GM10266 (cell line): Measurements from ENCODE around the gene ETV1.

Experiments used
- DNase-seq: peaks from one replicate; pipeline ENCODE4 v3.0.0; 2012; ENCODE audit errors: extremely low spot score
- TF ChIP-seq, protein P1 (sequence below): IDR thresholded peaks from 2 replicates; pipeline ENCODE4 v1.5.1; 2012; ENCODE audit warnings: mild to moderate bottlenecking, low read depth; ENCODE audit not compliant: control insufficient read depth, insufficient read depth; ENCODE audit errors: missing control alignments

Gene ETV1

GRCh38 chr7:13911909-13912308, 77.6 kb downstream of the ETV1 start:
- DNase-seq: no peak

DNA sequence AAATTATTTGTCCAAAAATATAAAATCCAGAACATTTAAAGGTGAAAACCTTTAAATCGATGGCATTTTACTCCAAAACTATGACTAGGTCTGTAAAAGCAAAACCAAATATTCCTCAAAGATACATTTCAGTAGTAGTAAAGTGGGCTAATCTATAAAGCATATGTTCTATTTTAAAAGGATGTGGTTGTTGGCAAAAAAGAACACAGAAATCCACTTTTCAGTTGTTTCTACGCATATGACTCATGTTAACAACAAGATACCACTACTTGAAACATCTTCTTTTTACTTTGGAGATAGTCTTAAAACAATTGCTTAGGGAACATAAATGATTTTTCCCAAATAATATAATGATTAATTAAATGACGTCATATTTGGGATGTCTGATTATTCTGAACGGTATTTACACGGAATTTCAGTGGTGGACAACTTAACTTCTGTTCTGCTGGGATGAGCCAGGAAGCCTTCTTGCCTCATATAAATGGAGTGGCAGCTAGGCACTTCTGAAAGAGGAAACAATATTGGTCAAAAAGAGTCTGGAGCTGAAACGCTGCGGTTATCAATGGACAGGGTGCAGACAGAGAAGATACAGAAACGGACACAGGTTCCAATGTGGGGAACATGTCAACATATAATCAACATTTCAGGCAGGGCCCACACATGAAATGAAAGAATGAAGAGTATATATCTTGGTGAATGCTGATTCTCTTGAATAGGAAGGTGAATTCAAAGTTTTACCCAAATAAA, 78.5 kb downstream of the ETV1 start:
- TF ChIP-seq, protein P1, sequence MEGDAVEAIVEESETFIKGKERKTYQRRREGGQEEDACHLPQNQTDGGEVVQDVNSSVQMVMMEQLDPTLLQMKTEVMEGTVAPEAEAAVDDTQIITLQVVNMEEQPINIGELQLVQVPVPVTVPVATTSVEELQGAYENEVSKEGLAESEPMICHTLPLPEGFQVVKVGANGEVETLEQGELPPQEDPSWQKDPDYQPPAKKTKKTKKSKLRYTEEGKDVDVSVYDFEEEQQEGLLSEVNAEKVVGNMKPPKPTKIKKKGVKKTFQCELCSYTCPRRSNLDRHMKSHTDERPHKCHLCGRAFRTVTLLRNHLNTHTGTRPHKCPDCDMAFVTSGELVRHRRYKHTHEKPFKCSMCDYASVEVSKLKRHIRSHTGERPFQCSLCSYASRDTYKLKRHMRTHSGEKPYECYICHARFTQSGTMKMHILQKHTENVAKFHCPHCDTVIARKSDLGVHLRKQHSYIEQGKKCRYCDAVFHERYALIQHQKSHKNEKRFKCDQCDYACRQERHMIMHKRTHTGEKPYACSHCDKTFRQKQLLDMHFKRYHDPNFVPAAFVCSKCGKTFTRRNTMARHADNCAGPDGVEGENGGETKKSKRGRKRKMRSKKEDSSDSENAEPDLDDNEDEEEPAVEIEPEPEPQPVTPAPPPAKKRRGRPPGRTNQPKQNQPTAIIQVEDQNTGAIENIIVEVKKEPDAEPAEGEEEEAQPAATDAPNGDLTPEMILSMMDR: no peak
- no peak for DNase-seq

More at GRCh38 chr7:13911909-13912308, 77.6 kb downstream of the ETV1 start:
- TF ChIP-seq, protein P1: no peak

DNA sequence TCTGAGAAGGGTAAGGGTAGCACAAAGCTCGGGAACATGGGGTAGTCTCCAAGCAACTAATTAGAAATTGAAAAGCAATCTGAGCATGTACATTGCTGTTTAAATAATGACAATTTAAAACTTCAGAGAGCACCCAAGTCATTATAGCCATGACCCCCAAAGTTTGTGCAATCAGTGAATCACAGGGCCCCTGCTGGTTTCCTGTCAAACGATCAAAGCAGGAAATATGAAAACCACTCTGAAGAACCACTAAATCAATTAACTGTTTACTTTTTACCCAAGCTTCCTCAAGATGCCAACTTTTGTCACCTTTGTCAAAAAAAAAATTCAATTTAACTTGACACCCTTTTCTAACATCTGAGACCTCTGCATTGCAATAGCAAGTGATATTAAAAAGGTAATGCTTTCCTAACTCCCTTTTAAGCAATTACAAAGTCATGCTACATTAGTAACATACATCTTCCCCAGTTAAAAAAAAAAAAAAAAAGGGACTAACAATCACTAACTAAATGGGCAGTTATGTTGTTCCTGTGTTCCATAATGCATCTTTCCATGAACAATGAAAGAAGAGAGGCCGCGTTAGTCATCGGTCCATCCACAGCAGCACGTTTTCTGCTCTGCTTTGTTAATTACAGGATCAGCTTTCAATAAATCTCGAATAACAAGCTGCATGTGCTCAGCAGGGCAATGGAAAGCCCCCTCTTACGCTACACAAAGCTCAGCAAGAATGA, 80.6 kb downstream of the ETV1 start:
- TF ChIP-seq, protein P1: no peak
- DNase-seq: no peak

DNA sequence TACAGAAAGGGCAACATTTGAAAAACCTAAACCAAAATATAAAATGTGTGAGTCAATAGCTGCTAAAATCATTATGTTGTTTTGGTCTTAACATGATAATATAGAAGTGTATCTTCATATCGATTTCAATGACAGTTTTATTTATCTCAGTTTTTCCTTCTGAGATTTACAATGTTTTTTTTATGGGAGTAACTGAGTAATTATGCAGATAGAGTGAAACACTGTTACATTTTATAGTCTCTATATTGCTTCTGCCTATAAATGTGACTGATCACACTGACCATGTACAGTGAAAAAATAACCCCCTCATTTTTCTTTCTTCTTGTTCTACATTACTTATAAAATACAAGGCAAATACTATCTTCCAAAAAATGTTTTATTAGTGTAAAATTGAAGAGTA, 81.6 kb downstream of the ETV1 start:
- TF ChIP-seq, protein P1: no peak
- no peak for DNase-seq

GRCh38 chr7:13904689-13905088, 84.8 kb downstream of the ETV1 start:
- TF ChIP-seq, protein P1: no peak
- DNase-seq: no peak

DNA sequence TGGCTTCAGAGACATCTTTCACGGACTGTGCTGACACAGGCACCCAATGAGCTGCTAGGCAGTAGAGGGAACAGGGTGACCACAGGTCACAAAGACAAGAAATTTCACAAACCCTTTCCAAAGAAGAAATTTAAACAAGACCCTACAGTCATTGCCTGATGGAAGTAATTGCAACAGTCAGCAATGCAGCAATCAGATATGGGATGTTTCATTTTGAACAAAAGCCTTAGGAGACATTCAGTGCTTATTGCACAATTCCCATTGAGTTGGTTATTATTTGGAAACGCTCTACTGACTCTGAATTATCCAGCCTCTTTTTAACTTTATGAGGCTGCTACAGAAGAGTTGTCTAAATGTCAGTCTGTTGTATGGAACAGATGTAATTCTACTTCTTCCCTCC, 85.5 kb downstream of the ETV1 start:
- TF ChIP-seq, protein P1: no peak
- no peak for DNase-seq

- TF ChIP-seq, protein P1: no peak
- DNase-seq: no peak
Measured at GRCh38 chr7:13901577-13901976, 87.9 kb downstream of the ETV1 start.
